Measurements from ENCODE around the gene IL1RN.

Gene IL1RN

DNA sequence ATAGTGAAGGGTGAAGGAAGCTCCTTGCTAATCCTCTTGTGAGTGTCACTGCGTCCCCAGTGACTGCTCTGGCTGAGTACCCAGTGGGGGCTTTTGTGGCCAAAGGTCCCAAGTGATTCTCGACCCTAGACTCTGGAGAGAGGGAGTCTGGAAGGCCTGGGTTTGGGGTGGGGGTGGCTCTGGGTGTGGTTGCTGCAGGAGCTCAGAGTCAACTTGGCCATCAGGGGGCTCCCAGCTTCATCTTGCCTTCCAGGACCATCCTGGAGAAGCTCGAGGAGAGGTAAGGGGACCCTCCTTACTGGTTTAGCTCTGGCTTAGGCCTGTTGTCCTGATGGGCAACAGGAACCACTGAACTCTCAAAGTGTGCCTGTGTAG, 47.0 kb downstream of the IL1RN start:
- CTCF ChIA-PET: interaction anchor here (0.9 to 7.8 kb wide), 22 partner anchors 9 to 411 kb away, joined by 3 to 133 read pairs (median 6); no protein-coding TSS in a partner anchor
- TF ChIP-seq, protein P1, sequence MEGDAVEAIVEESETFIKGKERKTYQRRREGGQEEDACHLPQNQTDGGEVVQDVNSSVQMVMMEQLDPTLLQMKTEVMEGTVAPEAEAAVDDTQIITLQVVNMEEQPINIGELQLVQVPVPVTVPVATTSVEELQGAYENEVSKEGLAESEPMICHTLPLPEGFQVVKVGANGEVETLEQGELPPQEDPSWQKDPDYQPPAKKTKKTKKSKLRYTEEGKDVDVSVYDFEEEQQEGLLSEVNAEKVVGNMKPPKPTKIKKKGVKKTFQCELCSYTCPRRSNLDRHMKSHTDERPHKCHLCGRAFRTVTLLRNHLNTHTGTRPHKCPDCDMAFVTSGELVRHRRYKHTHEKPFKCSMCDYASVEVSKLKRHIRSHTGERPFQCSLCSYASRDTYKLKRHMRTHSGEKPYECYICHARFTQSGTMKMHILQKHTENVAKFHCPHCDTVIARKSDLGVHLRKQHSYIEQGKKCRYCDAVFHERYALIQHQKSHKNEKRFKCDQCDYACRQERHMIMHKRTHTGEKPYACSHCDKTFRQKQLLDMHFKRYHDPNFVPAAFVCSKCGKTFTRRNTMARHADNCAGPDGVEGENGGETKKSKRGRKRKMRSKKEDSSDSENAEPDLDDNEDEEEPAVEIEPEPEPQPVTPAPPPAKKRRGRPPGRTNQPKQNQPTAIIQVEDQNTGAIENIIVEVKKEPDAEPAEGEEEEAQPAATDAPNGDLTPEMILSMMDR (IDR thresholded peaks at IDR 0.05; ENCODE audit: control extremely low read depth, extremely low read depth, low read depth, missing control alignments): peak; percentile 41
- peak; percentile 42 for DNase-seq (ENCODE audit: extremely low spot score)
- POLR2A ChIA-PET: interaction anchor here (1.1 to 1.2 kb wide), 2 partner anchors 10 to 36 kb away, joined by 4 to 6 read pairs; no protein-coding TSS in a partner anchor

DNA sequence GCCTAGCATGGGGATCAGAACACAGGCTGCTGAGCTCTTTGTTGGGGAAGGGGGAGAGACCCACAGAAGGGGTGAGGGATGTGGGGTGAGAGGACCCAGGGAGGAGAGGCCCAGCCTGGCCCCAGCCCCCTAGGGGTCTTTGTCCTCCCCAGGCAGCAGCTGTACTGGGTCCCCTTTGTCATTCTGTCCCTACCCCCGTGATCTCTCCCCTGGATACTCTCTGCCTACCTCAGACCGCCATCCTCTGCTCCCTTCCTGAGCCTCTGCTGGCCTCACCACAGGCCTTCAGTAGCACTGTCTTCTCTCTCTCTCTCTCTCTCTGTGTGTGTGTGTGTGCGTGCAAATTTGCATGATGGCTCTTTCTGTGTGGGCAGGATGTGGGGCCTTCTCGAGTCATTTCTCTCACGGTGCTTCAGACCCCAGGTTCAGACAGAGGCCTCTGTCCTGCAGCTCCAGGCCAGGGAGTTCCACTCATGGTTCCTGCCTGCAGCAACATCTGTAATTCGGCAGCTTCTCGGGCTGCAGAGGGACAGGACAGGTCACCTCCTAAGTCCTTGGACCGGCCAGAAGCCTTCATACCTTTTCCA, 47.7 kb downstream of the IL1RN start:
- TF ChIP-seq, protein P1 (IDR thresholded peaks at IDR 0.05; ENCODE audit: control extremely low read depth, extremely low read depth, low read depth, missing control alignments): no peak
- DNase-seq (ENCODE audit: extremely low spot score): peak; percentile 91
- ChIA-PET POLR2A (interaction anchor here (0.9 to 1.1 kb wide), 2 partner anchors 23 to 37 kb away, joined by 3 to 6 read pairs; no protein-coding TSS in a partner anchor), CTCF (interaction anchor here (0.7 to 7.8 kb wide), 19 partner anchors 9 to 258 kb away, joined by 3 to 133 read pairs (median 6); no protein-coding TSS in a partner anchor)

DNA sequence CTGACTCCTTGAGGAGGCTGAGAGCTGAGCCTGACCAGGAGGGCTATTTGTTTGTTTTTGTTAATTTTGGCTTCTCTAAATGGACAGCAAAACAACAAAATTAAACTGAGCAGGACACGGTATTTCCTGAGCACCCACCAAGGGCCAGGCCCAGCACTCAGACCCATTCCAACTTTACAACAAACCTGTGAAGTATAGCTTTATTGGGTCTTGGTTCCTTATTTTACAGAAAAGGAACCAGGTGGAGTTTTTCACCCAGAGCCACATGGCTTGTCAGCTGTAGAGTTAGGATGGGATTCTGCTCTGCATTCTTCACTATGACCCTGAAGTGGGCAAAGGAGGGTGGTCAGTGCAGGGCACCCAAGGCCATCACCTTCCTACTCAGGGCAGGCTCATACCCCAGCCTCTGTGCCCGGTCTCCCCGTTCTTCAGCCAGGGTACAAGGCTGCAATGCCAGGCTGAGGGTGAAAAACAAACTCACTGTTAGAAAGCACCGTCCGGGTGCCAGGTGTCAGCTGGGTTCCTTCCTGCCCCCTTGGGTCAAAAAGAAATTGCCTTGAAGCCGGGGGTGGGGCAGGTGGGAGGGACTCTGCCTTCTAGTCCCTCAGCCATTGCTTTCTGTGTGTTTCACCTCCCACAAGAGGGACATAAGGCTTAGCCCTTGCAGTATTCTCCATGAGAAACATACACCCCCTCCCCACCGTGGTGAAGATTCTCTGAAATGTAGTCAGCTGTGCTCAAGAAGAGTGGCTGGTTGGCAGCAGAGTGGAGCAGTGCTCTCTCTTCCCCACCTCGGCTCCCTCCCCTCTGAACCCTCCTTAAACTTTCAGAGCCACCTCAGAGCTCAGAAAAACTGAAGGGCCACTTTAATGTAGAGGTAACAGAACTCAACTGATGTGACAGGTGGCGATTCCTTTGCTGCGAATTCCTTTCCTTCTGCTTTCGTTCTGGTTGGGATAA, 48.6 kb downstream of the IL1RN start:
- ChIA-PET CTCF (interaction anchor here (0.7 to 7.8 kb wide), 12 partner anchors 8 to 259 kb away, joined by 3 to 133 read pairs (median 10); no protein-coding TSS in a partner anchor), POLR2A (interaction anchor here (0.9 kb wide), 1 partner anchor 23 kb away, joined by 3 read pairs; no protein-coding TSS in a partner anchor)
- TF ChIP-seq, protein P1 (IDR thresholded peaks at IDR 0.05; ENCODE audit: control extremely low read depth, extremely low read depth, low read depth, missing control alignments): no peak
- DNase-seq (ENCODE audit: extremely low spot score): no peak

DNA sequence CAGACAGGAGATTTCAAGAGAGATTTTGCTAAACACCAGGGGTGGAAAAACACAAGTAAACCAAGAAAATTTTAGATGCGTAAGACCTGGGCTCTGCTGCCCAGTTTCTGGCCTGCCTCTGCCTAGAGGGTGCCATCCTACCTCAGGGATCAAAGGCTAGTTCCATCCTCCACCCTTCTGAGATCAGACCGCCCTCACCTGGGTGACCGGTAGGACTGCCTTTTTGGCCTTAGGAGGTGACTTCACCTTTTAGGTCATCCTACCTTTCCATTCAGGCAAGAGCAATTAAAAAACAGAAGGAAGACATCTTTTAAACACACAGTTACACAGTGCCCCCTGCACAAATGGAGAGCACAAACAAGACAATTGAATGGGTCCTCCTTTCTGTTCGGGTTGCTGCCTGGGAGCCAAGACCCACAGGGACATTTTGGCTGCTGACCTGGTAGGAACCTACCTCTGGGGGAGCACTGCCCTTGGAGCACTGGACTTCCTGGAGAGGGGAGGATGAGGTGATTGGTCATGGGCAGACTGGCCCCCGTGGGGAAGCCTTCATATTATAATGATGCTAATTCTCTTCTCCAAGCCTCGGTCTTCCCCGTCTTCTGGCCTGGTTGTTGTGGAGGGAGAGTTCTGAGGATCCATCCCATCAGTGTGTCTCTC, 49.4 kb downstream of the IL1RN start:
- TF ChIP-seq, protein P1 (IDR thresholded peaks at IDR 0.05; ENCODE audit: control extremely low read depth, extremely low read depth, low read depth, missing control alignments): no peak
- ChIA-PET CTCF (interaction anchor here (1.5 to 7.8 kb wide), 4 partner anchors 21 to 38 kb away, joined by 5 to 133 read pairs (median 33); no protein-coding TSS in a partner anchor), POLR2A (no interaction called here)
- no peak for DNase-seq (ENCODE audit: extremely low spot score)

DNA sequence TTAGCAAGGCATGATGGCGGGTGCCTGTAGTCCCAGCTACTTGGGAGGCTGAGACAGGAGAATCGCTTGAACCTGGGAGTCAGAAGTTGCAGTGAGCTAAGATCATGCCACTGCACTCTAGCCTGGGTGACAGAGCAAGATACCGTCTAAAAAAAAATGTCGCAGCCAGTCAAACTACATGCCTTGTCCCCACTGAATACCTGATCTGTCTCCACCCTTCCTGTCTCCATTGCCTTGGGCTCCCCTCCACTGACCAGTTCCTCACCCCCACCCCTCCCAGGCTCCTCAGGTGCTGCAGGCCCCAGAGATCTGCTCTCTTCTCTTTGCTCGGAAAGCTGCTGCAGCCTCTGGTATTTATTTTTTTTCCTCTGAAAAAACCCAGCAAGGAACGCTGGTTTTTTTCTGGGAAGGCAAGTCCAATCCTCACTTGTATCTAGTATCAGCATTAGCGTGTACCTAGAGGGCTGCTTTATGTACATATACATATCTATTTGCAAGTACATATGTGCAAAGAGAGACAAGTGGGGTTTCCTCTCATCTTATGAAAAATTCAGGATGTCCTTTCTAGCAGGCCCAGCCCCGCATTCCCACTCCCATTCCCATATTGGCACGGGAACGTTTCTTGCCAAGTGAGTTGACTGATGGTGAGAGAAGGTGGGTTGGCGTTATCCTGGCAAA, 50.8 kb downstream of the IL1RN start:
- POLR2A ChIA-PET: no interaction called here
- CTCF ChIA-PET: interaction anchor here (6.0 kb wide), 1 partner anchor 21 kb away, joined by 44 read pairs; no protein-coding TSS in a partner anchor
- no peak for DNase-seq (ENCODE audit: extremely low spot score)
- TF ChIP-seq, protein P1 (IDR thresholded peaks at IDR 0.05; ENCODE audit: control extremely low read depth, extremely low read depth, low read depth, missing control alignments): no peak
